GM20000 (cell line): ENCODE results near the gene CPEB1.

Source experiments
- DNase-seq: peaks from one replicate; pipeline ENCODE4 v3.0.0; 2012; ENCODE audit warnings: low spot score
- CTCF ChIP-seq: IDR thresholded peaks from 2 replicates; pipeline ENCODE4 v1.5.1; 2012; ENCODE audit warnings: mild to moderate bottlenecking, control low read depth; ENCODE audit errors: extremely low read depth, missing control alignments

CPEB1 gene

GRCh38 chr15:82662641-82663040 is 15.5 kb upstream of the CPEB1 start:
- no peak for TF ChIP-seq CTCF
- DNase-seq = no peak

- TF ChIP-seq CTCF = no peak
- no peak for DNase-seq
Measured at GRCh38 chr15:82660378-82660777, 13.2 kb upstream of the CPEB1 start.

GRCh38 chr15:82656641-82657266 is 9.6 kb upstream of the CPEB1 start:
- no peak for TF ChIP-seq CTCF

GRCh38 chr15:82655606-82656005 is 8.4 kb upstream of the CPEB1 start:
- DNase-seq = no peak
- TF ChIP-seq CTCF = no peak

More at GRCh38 chr15:82656641-82657266, 9.6 kb upstream of the CPEB1 start:
- DNase-seq = no peak

GRCh38 chr15:82653483-82654168 is 6.5 kb upstream of the CPEB1 start:
- no peak for DNase-seq
- TF ChIP-seq CTCF = no peak

GRCh38 chr15:82651708-82652107 is 4.5 kb upstream of the CPEB1 start:
- no peak for TF ChIP-seq CTCF
- no peak for DNase-seq

GRCh38 chr15:82650046-82650670 is 3.0 kb upstream of the CPEB1 start:
- TF ChIP-seq CTCF = no peak
- no peak for DNase-seq
